Activated naive CD4-positive, alpha-beta T cell treated with anti-CD3 and anti-CD28 coated beads, Interleukin-2, amount 50 U/mL, for 72 hours (primary cell): Measurements from ENCODE around the gene NIN. TPM values are rescaled to one million over a fixed set of nuclear protein-coding genes. Genes with fewer than 3 reads are reported as not detected.
"Not testable (repeated sequence)": the region's sequence is repeated elsewhere in the genome, so short reads cannot be mapped to it uniquely, and the experiment has no call there.

Experiments used
- ATAC-seq, 2 donors: fragments of 150-1000 bp; cut with Tn5 transposase; 2 replicates each; pipeline ENCODE4 v1.10.0; 2021; ENCODE audit warnings: mild to moderate bottlenecking in 2 of 2, moderate library complexity in 2 of 2
- DNase-seq, 2 donors: peaks; one replicate each; pipeline ENCODE4 v3.0.0; 2021 to 2022; ENCODE audit warnings: low spot score in 2 of 2
- H3K27ac Mint-ChIP-seq, 2 donors: one replicate each; pipeline ENCODE4 v1.8.0; 2022; ENCODE audit warnings: mild to moderate bottlenecking in 2 of 2, mixed read lengths in 2 of 2
- H3K36me3 Mint-ChIP-seq, 2 donors: one replicate each; pipeline ENCODE4 v1.8.0; 2022; ENCODE audit warnings: mixed read lengths in 2 of 2
- H3K9me3 Mint-ChIP-seq, 2 donors: one replicate each; pipeline ENCODE4 v1.8.0; 2022; ENCODE audit warnings: mixed read lengths in 2 of 2
- total RNA-seq, 2 donors: library from RNA; stranded (reverse); gene quantifications; one replicate each; pipeline ENCODE4 v1.2.3, GENCODE V29; 2022

Gene NIN
- total RNA-seq, 2 donors from 2014 or later: 29.5 to 61.4 TPM

- ATAC-seq: peak; percentile 95 to 98
- Mint-ChIP-seq H3K36me3 (peaks cover 5 to 35% of the 10 kb centered on the region in 2 donors), H3K9me3 (no peaks in the 10 kb centered on the region), H3K27ac (no peak overlapping the region)
- DNase-seq: peak; percentile 56 to 59
These were observed 94.0 kb downstream of the NIN start for GRCh38 chr14:50736932-50737419.

GRCh38 chr14:50734950-50735695, 95.8 kb downstream of the NIN start:
- Mint-ChIP-seq H3K27ac (no peak overlapping the region), H3K9me3 (peaks cover under 1 to 1% of the 10 kb centered on the region in 2 donors), H3K36me3 (peaks cover 13 to 47% of the 10 kb centered on the region in 2 donors)
- DNase-seq: no peak
- ATAC-seq: no peak

DNA sequence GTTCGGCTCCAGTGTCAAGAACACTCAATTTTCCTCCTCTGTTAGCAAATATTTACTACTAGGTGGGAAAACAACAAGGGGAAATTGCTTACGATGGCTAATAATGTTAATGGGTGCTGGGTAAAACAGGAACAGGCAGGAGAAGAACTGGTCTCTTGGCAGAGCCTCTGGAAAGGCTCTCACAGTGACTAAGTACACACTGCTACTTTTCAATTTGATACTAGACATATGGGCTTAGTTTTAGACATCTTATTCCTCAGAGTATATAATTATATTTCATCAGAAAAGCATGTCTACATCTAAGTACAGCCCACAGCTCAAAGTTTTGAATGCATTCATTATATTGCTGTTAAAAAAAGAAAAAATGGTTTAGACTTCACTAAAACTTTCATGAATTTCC, 97.5 kb downstream of the NIN start:
- Mint-ChIP-seq H3K27ac (no peak overlapping the region), H3K9me3 (peaks cover 3% of the 10 kb centered on the region in 2 donors), H3K36me3 (peaks cover 25 to 53% of the 10 kb centered on the region in 2 donors)
- DNase-seq (no peak), ATAC-seq (no peak)

DNA sequence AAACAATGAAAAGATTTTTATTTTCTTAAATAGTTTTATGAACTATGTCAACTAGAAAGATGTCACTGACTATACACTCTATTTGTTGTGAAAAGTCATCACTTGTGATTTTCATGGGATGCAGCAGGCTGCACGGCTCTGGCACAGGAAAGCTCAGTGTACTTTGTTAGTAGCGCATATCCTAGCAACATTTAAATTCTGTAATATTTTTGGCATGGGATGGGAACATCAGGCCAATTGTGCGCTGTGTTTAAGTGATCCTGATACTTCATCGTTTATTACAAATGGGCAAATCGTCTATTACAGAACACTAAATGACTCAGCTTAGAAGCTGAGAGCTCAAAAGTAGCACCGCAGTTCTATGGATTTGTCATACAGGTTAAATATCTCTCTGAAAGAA, 102.1 kb downstream of the NIN start:
- H3K36me3 Mint-ChIP-seq: peaks cover 37 to 71% of the 10 kb centered on the region in 2 donors
- H3K27ac Mint-ChIP-seq: no peak overlapping the region
- ATAC-seq (no peak), DNase-seq (no peak)
- H3K9me3 Mint-ChIP-seq: peaks cover 3% of the 10 kb centered on the region in 2 donors

- peaks cover 3% of the 10 kb centered on the region in 2 donors for H3K9me3 Mint-ChIP-seq
- peak; percentile 93 to 96 for ATAC-seq
- DNase-seq: peak in 1 of 2 donors; percentile 28
- H3K27ac Mint-ChIP-seq: peak overlapping the region; percentile 87 to 90
- H3K36me3 Mint-ChIP-seq: peaks cover 37 to 63% of the 10 kb centered on the region in 2 donors
These were observed 104.4 kb downstream of the NIN start for GRCh38 chr14:50726372-50727107.

- no peak for DNase-seq
- H3K27ac Mint-ChIP-seq: peak overlapping the region; percentile 87 to 90
These were observed 105.2 kb downstream of the NIN start for GRCh38 chr14:50725761-50726160.

GRCh38 chr14:50719911-50720759, 110.8 kb downstream of the NIN start:
- DNase-seq (no peak), ATAC-seq (no peak)
- Mint-ChIP-seq H3K9me3 (no peaks in the 10 kb centered on the region), H3K27ac (no peak overlapping the region), H3K36me3 (peaks cover 8 to 18% of the 10 kb centered on the region in 2 donors)

More at GRCh38 chr14:50725761-50726160, 105.2 kb downstream of the NIN start:
- Mint-ChIP-seq H3K36me3 (peaks cover 34 to 55% of the 10 kb centered on the region in 2 donors), H3K9me3 (peaks cover 3% of the 10 kb centered on the region in 2 donors)
- ATAC-seq: peak; percentile 23 to 53

GRCh38 chr14:50718949-50719348, 112.0 kb downstream of the NIN start:
- no peaks in the 10 kb centered on the region for H3K9me3 Mint-ChIP-seq
- DNase-seq (no peak), ATAC-seq (no peak)
- H3K27ac Mint-ChIP-seq: no peak overlapping the region
- peaks cover 0 to 6% of the 10 kb centered on the region in 2 donors for H3K36me3 Mint-ChIP-seq

DNA sequence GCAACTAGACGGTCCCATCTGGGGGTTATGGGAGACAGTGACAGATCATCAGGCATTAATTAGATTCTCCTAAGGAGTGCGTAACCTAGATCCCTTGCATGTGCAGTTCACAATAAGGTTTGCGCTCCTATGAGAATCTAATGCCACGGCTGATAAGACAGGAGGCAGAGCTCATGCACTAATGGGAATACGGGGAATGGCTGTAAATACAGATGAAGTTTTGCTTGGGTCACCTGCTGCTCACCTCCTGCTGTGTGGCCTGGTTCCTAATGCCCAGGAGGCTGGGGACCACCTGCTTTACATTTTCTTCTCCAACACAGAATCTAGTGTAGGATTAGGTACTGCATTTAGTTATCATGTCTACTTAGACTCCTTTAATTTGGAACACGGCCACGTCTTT, 113.2 kb downstream of the NIN start:
- H3K9me3 Mint-ChIP-seq: no peaks in the 10 kb centered on the region
- ATAC-seq (no peak), DNase-seq (no peak)
- H3K27ac Mint-ChIP-seq: no peak overlapping the region
- H3K36me3 Mint-ChIP-seq: no peaks in the 10 kb centered on the region

GRCh38 chr14:50714450-50715073, 116.4 kb downstream of the NIN start:
- ATAC-seq (peak; percentile 69 to 70), DNase-seq (no peak)
- H3K9me3 Mint-ChIP-seq: no peaks in the 10 kb centered on the region
- no peak overlapping the region for H3K27ac Mint-ChIP-seq
- H3K36me3 Mint-ChIP-seq: no peaks in the 10 kb centered on the region

DNA sequence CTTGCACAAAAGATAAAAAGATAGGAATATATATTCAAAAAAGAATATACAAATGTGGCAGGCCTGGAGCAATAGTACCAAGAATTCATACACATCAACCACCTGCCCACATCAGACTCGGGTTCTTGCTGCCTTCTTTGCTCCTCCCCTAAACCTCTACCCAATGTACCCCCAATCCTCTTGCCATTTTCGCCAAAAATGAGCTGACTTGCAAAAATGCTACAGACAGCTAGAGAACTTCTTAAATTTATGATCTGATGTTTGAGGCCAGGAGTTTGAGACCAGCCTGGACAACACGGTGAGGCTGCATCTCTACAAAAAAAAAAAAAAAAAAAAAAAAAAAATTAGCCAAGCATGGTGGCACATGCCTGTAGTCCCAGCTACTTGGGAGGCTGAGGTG, 119.9 kb downstream of the NIN start:
- no peak for DNase-seq
- no peak overlapping the region for H3K27ac Mint-ChIP-seq
- no peak for ATAC-seq
- no peaks in the 10 kb centered on the region for H3K9me3 Mint-ChIP-seq
- no peaks in the 10 kb centered on the region for H3K36me3 Mint-ChIP-seq

DNA sequence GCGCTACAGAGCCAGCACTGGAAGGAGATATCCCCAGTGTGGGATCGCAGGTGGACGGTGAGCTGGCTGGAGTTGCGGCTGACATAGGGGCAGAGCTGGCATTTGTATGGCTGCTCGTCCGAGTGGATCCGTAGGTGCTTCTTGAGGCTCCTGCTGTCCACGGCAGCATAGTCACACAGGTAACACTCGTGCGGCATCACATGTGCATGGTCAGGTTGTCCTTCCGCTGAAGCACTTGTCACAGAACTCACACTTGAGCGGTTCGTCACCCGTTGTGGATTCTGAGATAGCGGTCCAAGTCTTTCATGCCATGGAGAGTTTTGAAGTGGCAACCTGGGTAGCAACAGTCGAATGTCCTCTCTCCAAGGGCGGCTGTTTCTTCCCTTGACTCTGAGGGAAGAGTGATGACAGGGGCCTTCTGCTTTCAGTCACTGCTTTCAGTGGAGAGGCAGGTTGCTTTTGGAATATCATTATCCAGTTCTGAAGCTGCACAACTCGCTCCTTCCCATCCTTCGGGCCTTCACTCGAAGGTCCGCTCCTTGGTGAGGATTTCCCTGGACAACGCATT, 125.9 kb downstream of the NIN start:
- no peak for ATAC-seq
- no peak overlapping the region for H3K27ac Mint-ChIP-seq
- DNase-seq: no peak
- H3K36me3 Mint-ChIP-seq: peaks cover 0 to 16% of the 10 kb centered on the region in 2 donors
- no peaks in the 10 kb centered on the region for H3K9me3 Mint-ChIP-seq

DNA sequence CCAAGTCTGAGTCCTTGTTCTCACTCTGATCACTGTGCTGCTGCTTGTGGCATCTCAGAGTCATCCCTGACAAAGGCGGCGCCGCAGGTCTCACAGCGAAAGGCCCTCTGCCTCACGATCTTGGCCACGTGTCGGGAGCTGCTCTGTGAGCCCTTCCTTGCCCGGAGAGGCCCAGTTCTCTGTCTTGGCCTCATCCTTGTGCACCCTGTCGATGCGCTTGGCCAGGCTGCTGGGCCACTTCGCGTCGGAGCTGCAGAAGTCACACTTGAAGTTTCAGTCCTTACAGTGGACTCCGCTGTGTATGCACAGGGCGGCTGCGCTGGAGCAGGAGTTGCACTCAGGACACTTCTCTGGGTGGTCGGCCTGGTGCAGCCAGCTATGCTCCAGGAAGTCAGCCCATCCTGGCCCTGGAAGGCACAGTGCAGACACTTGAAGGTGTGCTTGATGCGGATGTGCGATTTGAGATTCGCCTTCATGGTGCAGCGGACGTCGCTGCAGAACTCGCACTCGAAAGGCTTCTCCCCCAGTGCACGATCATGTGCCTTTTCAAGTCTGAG, 126.4 kb downstream of the NIN start:
- no peak for DNase-seq
- H3K27ac Mint-ChIP-seq: no peak overlapping the region
- ATAC-seq: no peak
- H3K36me3 Mint-ChIP-seq: peaks cover 0 to 16% of the 10 kb centered on the region in 2 donors
- H3K9me3 Mint-ChIP-seq: no peaks in the 10 kb centered on the region

- no peak for DNase-seq
- H3K27ac Mint-ChIP-seq: no peak overlapping the region
- H3K36me3 Mint-ChIP-seq: peaks cover 7 to 21% of the 10 kb centered on the region in 2 donors
- ATAC-seq: no peak
- peaks cover 16 to 18% of the 10 kb centered on the region in 2 donors for H3K9me3 Mint-ChIP-seq
These were observed 133.2 kb downstream of the NIN start for GRCh38 chr14:50697659-50698290.

GRCh38 chr14:50694260-50694659, 136.7 kb downstream of the NIN start:
- DNase-seq, ATAC-seq, H3K27ac Mint-ChIP-seq: not testable (repeated sequence)
- H3K36me3 Mint-ChIP-seq: peaks cover 10 to 14% of the 10 kb centered on the region in 2 donors
- peaks cover 24 to 29% of the 10 kb centered on the region in 2 donors for H3K9me3 Mint-ChIP-seq
